Esophagus squamous epithelium (tissue), 5 donors: ENCODE measurements around the gene ATXN1. TPM values are rescaled to one million over a fixed set of nuclear protein-coding genes. Genes with fewer than 3 reads are reported as not detected.

Source experiments
- DNase-seq: peaks from one replicate; lab custom pipeline; 2025; lab: John Stamatoyannopoulos, UW
- H3K27ac ChIP-seq, 4 donors: fragments of 200-600 bp; sonication (generic); one replicate each; pipeline ENCODE4 v1.5.1; 2016 to 2019; ENCODE audit warnings: mild to moderate bottlenecking in 1 of 4
- H3K27me3 ChIP-seq, 4 donors: fragments of 200-600 bp; sonication (generic); 1 replicate in 3 of 4; 2 replicates in 1 of 4; pipeline versions ENCODE4 v1.5.1 to v1.6.0; 2017 to 2021; ENCODE audit warnings: antibody characterized with exemption in 1 of 4
- H3K36me3 ChIP-seq, 3 donors: fragments of 200-600 bp; sonication (generic); one replicate each; pipeline ENCODE4 v1.5.1; 2016 to 2019
- H3K4me1 ChIP-seq, 3 donors: fragments of 200-600 bp; sonication (generic); one replicate each; pipeline ENCODE4 v1.5.1; 2017 to 2019
- H3K4me3 ChIP-seq, 4 donors: fragments of 200-600 bp; sonication (generic); 1 replicate in 3 of 4; 2 replicates in 1 of 4; pipeline ENCODE4 v1.5.1; 2016 to 2019; ENCODE audit warnings: mild to moderate bottlenecking in 2 of 4, moderate library complexity in 1 of 4
- H3K9me3 ChIP-seq, 3 donors: fragments of 200-600 bp; sonication (generic); one replicate each; pipeline ENCODE4 v1.5.1; 2016 to 2019
- POLR2A ChIP-seq, 4 donors: fragments of 450-650 bp; IDR thresholded peaks; one replicate each; pipeline ENCODE4 v1.6.1; 2017; ENCODE audit warnings: antibody characterized with exemption in 4 of 4, mild to moderate bottlenecking in 4 of 4, moderate library complexity in 3 of 4
- WGBS, 2 donors: methylation state at CpG; one replicate each; pipeline ENCODE4 v1.1.5; 2018; 5-methylcytosine and 5-hydroxymethylcytosine counted together
- intact Hi-C: fragments of 100-400 bp; cut with DNase I; formaldehyde crosslinking; loops from one replicate; pipeline ENCODE4 v1.15.0; 2022
- total RNA-seq, 4 donors: library from RNA; depleted of rRNA; stranded (reverse); fragments of >200 nt; gene quantifications; one replicate each; pipeline ENCODE4 v1.1.0, GENCODE V29; 2016
- TF ChIP-seq, protein P1 (sequence below), 6 experiments: fragments of 450-650 bp in 4 of 6; fragments of 200-600 bp in 2 of 6; sonication (generic) in 2 of 6; IDR thresholded peaks; one replicate each; pipeline ENCODE4 v1.5.1; 2016 to 2019; ENCODE audit warnings: antibody characterized with exemption in 6 of 6, mild to moderate bottlenecking in 4 of 6, moderate library complexity in 4 of 6
- donor health status: DM: yes; HTN: yes; CAD: no.

ATXN1 gene
- total RNA-seq, 4 donors from 2014 or later = 17.5 to 50.5 (median 28.5) TPM

GRCh38 chr6:16570221-16570553 lies 191.1 kb downstream of the ATXN1 start:
- Histone ChIP-seq H3K36me3 (no peaks in the 10 kb centered on the region), H3K27me3 (no peaks in the 10 kb centered on the region), H3K4me1 (no peaks in the 10 kb centered on the region), H3K4me3 (no peak overlapping the region), H3K27ac (no peak overlapping the region), H3K9me3 (no peaks in the 10 kb centered on the region)
- no peak for DNase-seq
- intact Hi-C loops = no loop called here
- no peak for TF ChIP-seq POLR2A (IDR thresholded peaks at IDR 0.05)
- TF ChIP-seq, protein P1, sequence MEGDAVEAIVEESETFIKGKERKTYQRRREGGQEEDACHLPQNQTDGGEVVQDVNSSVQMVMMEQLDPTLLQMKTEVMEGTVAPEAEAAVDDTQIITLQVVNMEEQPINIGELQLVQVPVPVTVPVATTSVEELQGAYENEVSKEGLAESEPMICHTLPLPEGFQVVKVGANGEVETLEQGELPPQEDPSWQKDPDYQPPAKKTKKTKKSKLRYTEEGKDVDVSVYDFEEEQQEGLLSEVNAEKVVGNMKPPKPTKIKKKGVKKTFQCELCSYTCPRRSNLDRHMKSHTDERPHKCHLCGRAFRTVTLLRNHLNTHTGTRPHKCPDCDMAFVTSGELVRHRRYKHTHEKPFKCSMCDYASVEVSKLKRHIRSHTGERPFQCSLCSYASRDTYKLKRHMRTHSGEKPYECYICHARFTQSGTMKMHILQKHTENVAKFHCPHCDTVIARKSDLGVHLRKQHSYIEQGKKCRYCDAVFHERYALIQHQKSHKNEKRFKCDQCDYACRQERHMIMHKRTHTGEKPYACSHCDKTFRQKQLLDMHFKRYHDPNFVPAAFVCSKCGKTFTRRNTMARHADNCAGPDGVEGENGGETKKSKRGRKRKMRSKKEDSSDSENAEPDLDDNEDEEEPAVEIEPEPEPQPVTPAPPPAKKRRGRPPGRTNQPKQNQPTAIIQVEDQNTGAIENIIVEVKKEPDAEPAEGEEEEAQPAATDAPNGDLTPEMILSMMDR (IDR thresholded peaks at IDR 0.05) = no peak
- WGBS, 2 donors = 88 to 92% methylated on average over 1 of the region's 1 CpG

- TF ChIP-seq POLR2A (IDR thresholded peaks at IDR 0.05) = no peak
- TF ChIP-seq, protein P1 (IDR thresholded peaks at IDR 0.05) = no peak
- Histone ChIP-seq H3K27me3 (no peaks in the 10 kb centered on the region), H3K4me1 (no peaks in the 10 kb centered on the region), H3K9me3 (no peaks in the 10 kb centered on the region), H3K4me3 (no peak overlapping the region), H3K36me3 (peaks cover 0 to 8% (median 0%) of the 10 kb centered on the region in 3 donors), H3K27ac (no peak overlapping the region)
- 52 to 57% methylated on average over 5 of the region's 5 CpGs for WGBS, 2 donors
- intact Hi-C loops = no loop called here
- no peak for DNase-seq
Measured at GRCh38 chr6:16568128-16568527, 193.1 kb downstream of the ATXN1 start.

DNA sequence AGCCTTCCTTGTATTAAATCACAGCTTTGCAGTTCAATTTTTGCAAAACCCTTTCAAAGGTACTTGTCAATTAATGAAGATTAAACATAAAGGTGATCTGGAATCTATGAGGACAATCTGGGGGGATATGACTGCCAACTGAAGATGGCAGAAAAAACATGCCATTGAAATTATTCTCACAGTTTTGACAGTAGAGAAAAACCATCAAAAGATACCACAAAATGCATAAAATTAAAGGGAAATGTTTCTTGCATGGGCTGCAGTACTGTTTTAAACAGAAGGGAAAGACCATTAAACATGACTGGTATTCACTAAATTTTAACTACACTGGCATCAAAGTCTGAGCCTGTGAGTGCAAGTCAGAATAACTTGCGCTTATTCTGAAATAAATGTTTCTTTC lies 194.2 kb downstream of the ATXN1 start:
- Histone ChIP-seq H3K4me3 (no peak overlapping the region), H3K27ac (no peak overlapping the region), H3K36me3 (peaks cover 0 to 11% (median 0%) of the 10 kb centered on the region in 3 donors), H3K27me3 (no peaks in the 10 kb centered on the region), H3K9me3 (no peaks in the 10 kb centered on the region), H3K4me1 (no peaks in the 10 kb centered on the region)
- TF ChIP-seq POLR2A (IDR thresholded peaks at IDR 0.05) = no peak
- TF ChIP-seq, protein P1 (IDR thresholded peaks at IDR 0.05) = no peak
- no peak for DNase-seq
- WGBS, 2 donors = 90 to 92% methylated on average over 1 of the region's 1 CpG
- intact Hi-C loops = no loop called here

GRCh38 chr6:16564436-16564835 lies 196.8 kb downstream of the ATXN1 start:
- TF ChIP-seq, protein P1 (IDR thresholded peaks at IDR 0.05) = no peak
- TF ChIP-seq POLR2A (IDR thresholded peaks at IDR 0.05) = no peak
- intact Hi-C loops = no loop called here
- DNase-seq = no peak

DNA sequence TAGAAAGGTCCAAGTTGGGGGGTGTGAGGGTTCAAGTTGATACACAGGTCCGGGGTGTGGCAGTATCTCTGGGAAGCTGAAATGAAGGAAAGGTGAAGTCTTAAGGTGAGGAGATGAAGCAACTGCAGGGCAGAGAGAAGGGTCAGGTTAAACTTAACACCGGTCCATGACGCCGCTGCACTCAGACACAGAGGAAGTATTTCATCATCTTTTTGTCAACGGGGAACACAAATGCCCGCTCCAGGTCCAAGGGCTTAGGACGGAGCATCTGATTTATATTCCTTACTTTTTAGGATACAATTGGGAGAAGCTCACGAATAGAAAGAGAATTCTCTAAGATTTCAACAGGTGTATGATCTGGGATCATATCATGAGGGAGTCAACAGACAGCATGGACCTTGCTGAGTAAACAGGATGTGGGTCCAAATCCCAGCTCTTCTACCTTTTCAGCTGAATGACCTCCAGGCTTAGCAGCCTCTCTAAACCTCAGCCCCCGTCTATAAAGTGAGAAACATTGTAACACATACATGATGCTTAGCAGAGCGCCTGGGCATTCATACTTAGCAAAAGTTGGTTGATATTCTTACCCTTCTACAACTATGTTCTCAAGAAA lies 197.5 kb downstream of the ATXN1 start:
- DNase-seq = no peak
- Histone ChIP-seq H3K36me3 (peaks cover 0 to 11% (median 0%) of the 10 kb centered on the region in 3 donors), H3K27me3 (no peaks in the 10 kb centered on the region), H3K4me1 (no peaks in the 10 kb centered on the region), H3K9me3 (no peaks in the 10 kb centered on the region), H3K4me3 (no peak overlapping the region), H3K27ac (no peak overlapping the region)
- intact Hi-C loops = no loop called here
- TF ChIP-seq, protein P1 (IDR thresholded peaks at IDR 0.05) = no peak
- TF ChIP-seq POLR2A (IDR thresholded peaks at IDR 0.05) = no peak
- 90 to 91% methylated on average over 10 of the region's 10 CpGs for WGBS, 2 donors

More at GRCh38 chr6:16564436-16564835, 196.8 kb downstream of the ATXN1 start:
- H3K4me3 ChIP-seq = no peak overlapping the region
- H3K4me1 ChIP-seq = no peaks in the 10 kb centered on the region
- H3K27ac ChIP-seq = no peak overlapping the region
- no peaks in the 10 kb centered on the region for H3K27me3 ChIP-seq
- H3K9me3 ChIP-seq = no peaks in the 10 kb centered on the region
- 58 to 74% methylated on average over 2 of the region's 2 CpGs for WGBS, 2 donors
- peaks cover 0 to 11% (median 0%) of the 10 kb centered on the region in 3 donors for H3K36me3 ChIP-seq
